Glomerular visceral epithelial cell (primary cell): ENCODE results near the gene ACR.
A peak's percentile ranks its signal among the peaks of the same experiment; 100 is the strongest.
"Not testable (repeated sequence)": the region's sequence is repeated elsewhere in the genome, so short reads cannot be mapped to it uniquely, and the experiment has no call there.

Experiments
- DNase-seq: peaks from one replicate; pipeline ENCODE4 v3.0.0-alpha.2; 2016; ENCODE audit errors: extremely low spot score

The ACR gene

DNA sequence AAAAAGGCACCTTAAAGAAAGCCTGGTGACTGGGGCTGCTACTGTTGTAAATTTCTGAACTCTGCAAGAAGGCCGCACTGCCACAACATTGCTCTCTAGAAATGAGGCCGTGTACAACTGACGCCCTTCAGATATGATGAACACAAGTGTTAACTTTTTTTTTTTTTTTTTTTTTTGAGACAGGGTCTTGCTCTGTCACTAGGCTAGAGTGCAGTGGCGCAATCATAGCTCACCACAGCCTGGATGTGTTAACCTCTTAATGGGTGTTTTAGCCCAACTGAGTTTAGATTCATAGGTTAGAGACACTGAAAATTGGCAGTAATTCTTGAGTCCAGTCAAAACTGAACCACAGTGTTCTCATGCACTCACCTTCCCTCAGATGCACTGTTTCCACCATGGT, 42.2 kb downstream of the ACR start:
- not testable (repeated sequence) for DNase-seq

- not testable (repeated sequence) for DNase-seq
Observed at GRCh38 chr22:50782253-50782652, 44.2 kb downstream of the ACR start.

- peak; percentile 87 for DNase-seq
Observed at GRCh38 chr22:50783033-50783879, 45.3 kb downstream of the ACR start, which contains the start of gene RABL2B. TSS of gene RABL2B (minus strand) at chr22:50783636. CDS start at chr22:50782294, 1,342 bp downstream.

GRCh38 chr22:50783880-50784276, 45.9 kb downstream of the ACR start:
- not testable (repeated sequence) for DNase-seq

DNA sequence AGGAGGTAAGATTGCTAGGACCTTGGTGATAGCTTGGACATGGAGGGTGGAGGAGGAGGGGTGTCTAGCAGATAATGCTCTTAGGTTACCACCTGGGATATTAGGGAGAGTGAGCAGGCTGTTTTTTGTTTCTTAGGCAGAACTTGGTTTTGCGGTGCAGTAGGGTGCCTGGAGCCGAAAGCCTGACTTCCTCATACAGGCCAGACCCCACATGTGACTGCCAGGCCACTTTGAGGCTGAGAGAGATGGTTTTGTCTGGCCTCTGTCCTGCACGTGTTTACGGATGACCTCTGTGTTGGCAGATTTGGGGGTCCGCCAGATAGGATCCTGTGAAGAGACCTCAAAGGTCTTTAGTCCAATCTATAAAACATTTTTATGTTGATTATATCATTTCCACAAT, 47.3 kb downstream of the ACR start:
- DNase-seq = not testable (repeated sequence)

DNA sequence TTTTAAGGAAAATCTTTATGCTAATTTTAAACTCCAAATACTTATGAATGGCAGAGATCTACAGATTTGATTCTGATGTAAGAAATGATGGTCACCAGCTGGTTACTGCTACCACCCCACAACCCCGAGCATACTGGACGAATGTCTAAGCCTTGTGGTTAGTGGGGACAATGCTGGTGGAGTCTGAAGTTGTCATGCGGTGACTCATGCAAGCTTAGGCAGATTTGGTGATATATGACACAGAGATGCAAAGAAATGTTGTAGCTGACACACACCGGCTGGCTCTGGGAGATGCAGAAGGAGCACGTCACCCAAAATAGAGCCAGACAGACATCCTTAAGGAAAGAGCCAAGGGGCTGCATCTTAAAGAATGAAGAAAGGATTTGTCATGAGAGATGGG, 48.9 kb downstream of the ACR start:
- DNase-seq = not testable (repeated sequence)
